MCF 10A (cell line): ENCODE results near the gene KCNMA1. TPM values are rescaled to one million over a fixed set of nuclear protein-coding genes. Genes with fewer than 3 reads are reported as not detected.
A peak's percentile ranks its signal among the peaks of the same experiment; 100 is the strongest.

Experiments used
- BruUV-seq: library from RNA; stranded (reverse); fragments of 400-500 nt; replicated peaks from 2 replicates; lab custom pipeline; 2021; lab: Mats Ljungman, UMichigan
- CTCF ChIA-PET: fragments of 300-600 bp; sonication (Branson Sonifier 250); formaldehyde crosslinking; extraction: SDS; loops from one replicate; lab custom pipeline; 2021; ENCODE audit warnings: antibody characterized with exemption, inconsistent platforms; lab: Yijun Ruan, JAX
- POLR2A ChIA-PET: fragments of 300-600, 350-650 bp; sonication (Branson Sonifier 250); formaldehyde crosslinking; extraction: SDS; loops from one replicate; lab custom pipeline; 2020; ENCODE audit warnings: antibody characterized with exemption, inconsistent platforms; lab: Yijun Ruan, JAX
- DNase-seq: peaks from one replicate; pipeline ENCODE4 v3.0.0-alpha.2; 2018; ENCODE audit not compliant: unreplicated experiment
- H3K27ac Mint-ChIP-seq: one replicate; pipeline ENCODE4 v1.8.0; 2022; ENCODE audit warnings: mild to moderate bottlenecking, low read depth, mixed read lengths; ENCODE audit not compliant: unreplicated experiment
- H3K27me3 Mint-ChIP-seq: one replicate; pipeline ENCODE4 v1.8.0; 2022; ENCODE audit warnings: mixed read lengths; ENCODE audit not compliant: insufficient read depth, unreplicated experiment
- H3K36me3 Mint-ChIP-seq: one replicate; pipeline ENCODE4 v1.8.0; 2022; ENCODE audit warnings: mild to moderate bottlenecking, moderate library complexity, mixed read lengths; ENCODE audit not compliant: insufficient read depth, unreplicated experiment
- H3K4me1 Mint-ChIP-seq: one replicate; pipeline ENCODE4 v1.8.0; 2022; ENCODE audit warnings: mixed read lengths; ENCODE audit not compliant: insufficient read depth, unreplicated experiment
- H3K4me3 Mint-ChIP-seq: one replicate; pipeline ENCODE4 v1.8.0; 2022; ENCODE audit warnings: mild to moderate bottlenecking, moderate library complexity, mixed read lengths; ENCODE audit not compliant: unreplicated experiment
- H3K9me3 Mint-ChIP-seq: one replicate; pipeline ENCODE4 v1.8.0; 2022; ENCODE audit warnings: mixed read lengths; ENCODE audit not compliant: unreplicated experiment
- intact Hi-C: fragments of 100-400 bp; cut with micrococcal nuclease; formaldehyde crosslinking; loops from 2 replicates; pipeline ENCODE4 v1.14.1; 2022
- total RNA-seq: library from RNA; stranded (reverse); gene quantifications from 2 replicates; pipeline ENCODE4 v1.2.3, GENCODE V29; 2022
- TF ChIP-seq, protein P1 (sequence below): fragments of 200-600 bp; IDR thresholded peaks from one replicate; pipeline ENCODE4 v1.8.0; 2022; ENCODE audit warnings: antibody characterized with exemption, mild to moderate bottlenecking; ENCODE audit not compliant: unreplicated experiment

Gene KCNMA1
- total RNA-seq, 1 experiment from 2014 or later = 7.5 TPM

DNA sequence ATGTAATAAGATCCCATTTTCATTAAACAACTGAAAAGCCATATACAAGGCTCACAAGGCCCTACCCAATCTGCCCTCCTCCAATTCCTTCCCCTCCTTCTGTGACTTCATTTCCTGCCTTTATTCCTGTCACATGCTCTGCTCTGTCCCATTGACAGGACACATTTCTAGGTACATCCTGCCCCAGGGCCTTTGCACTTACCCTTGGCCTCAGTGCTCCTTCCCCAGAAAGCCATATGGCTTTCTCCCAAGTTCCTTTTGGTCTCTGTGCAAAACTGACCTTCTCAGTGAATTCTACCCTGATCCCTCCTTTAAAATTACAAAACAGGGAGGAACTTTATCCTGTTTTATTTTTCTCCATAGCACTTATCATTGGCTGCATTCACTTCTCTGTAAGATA lies 40.0 kb downstream of the KCNMA1 start:
- intact Hi-C loops = no loop called here
- no TSS peak for BruUV-seq
- no peak overlapping the region for H3K4me3 Mint-ChIP-seq
- POLR2A ChIA-PET = no interaction called here
- no peak for DNase-seq
- H3K27ac Mint-ChIP-seq = no peak overlapping the region
- H3K9me3 Mint-ChIP-seq = no peaks in the 10 kb centered on the region
- TF ChIP-seq, protein P1, sequence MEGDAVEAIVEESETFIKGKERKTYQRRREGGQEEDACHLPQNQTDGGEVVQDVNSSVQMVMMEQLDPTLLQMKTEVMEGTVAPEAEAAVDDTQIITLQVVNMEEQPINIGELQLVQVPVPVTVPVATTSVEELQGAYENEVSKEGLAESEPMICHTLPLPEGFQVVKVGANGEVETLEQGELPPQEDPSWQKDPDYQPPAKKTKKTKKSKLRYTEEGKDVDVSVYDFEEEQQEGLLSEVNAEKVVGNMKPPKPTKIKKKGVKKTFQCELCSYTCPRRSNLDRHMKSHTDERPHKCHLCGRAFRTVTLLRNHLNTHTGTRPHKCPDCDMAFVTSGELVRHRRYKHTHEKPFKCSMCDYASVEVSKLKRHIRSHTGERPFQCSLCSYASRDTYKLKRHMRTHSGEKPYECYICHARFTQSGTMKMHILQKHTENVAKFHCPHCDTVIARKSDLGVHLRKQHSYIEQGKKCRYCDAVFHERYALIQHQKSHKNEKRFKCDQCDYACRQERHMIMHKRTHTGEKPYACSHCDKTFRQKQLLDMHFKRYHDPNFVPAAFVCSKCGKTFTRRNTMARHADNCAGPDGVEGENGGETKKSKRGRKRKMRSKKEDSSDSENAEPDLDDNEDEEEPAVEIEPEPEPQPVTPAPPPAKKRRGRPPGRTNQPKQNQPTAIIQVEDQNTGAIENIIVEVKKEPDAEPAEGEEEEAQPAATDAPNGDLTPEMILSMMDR = no peak
- CTCF ChIA-PET = no interaction called here
- H3K4me1 Mint-ChIP-seq = peaks cover 18% of the 10 kb centered on the region
- no peaks in the 10 kb centered on the region for H3K27me3 Mint-ChIP-seq
- no peaks in the 10 kb centered on the region for H3K36me3 Mint-ChIP-seq

DNA sequence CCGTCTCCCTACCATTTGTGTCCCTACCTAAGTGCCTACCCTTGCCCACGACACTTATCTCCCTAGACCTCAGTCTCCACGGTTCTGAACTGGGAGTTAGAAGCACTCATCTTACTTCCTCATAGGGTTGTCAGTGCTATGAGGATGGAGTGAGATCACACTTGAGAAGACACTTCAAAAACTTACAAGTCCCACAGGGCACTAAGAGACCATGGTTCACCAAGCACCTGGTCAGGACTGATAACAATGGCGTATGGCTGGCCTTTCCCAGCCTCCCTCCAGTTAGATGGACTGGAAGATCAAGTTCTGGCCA lies 43.2 kb downstream of the KCNMA1 start:
- no TSS peak for BruUV-seq
- Mint-ChIP-seq H3K36me3 (peaks cover 7% of the 10 kb centered on the region), H3K4me3 (no peak overlapping the region), H3K27me3 (no peaks in the 10 kb centered on the region), H3K4me1 (peaks cover 19% of the 10 kb centered on the region), H3K27ac (no peak overlapping the region), H3K9me3 (no peaks in the 10 kb centered on the region)
- DNase-seq = no peak
- POLR2A ChIA-PET = interaction anchor here (0.5 kb wide), 1 partner anchor 29 kb away, joined by 3 read pairs; no protein-coding TSS in a partner anchor
- intact Hi-C loops = no loop called here
- TF ChIP-seq, protein P1 = no peak
- CTCF ChIA-PET = no interaction called here

DNA sequence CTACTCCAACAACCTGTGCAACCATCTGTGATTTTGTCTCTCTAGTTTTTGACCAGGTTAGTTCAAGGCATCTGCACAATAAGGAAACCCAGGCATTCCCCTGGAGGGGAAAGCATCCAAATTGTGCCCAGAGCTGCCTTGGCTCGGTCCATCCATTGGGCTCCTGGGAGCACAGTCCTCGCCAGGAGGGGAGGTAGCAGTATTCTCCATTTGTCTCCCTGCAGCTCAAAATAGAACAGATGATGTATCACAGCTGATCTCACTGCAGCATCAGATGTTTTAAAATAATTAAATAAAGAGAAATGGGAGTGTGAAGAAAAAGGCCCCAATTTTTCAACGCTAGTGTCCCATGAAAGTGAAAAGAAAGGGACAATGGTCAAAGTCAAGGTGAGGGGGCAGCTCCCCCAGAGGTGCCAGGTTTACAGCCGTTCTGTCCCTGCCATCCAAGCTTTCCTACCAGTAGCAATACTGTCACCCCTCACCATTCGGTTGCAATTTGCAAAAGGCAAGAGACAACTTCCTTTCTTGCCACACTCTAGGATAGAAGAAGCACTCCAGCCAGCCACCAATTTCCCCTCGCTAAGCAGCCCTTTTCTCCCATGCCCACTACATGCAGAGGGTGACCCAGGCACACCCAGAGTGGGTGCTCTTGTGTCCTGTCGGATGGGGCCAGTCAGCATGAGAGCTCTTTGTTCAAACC lies 43.7 kb downstream of the KCNMA1 start:
- TF ChIP-seq, protein P1 = no peak
- intact Hi-C loops = loop anchor here (2.0 kb wide), 1 partner anchor 89 kb away; no protein-coding TSS in a partner anchor
- ChIA-PET POLR2A (interaction anchor here (1.7 kb wide), 1 partner anchor 63 kb away, joined by 4 read pairs; no protein-coding TSS in a partner anchor), CTCF (no interaction called here)
- Mint-ChIP-seq H3K27me3 (no peaks in the 10 kb centered on the region), H3K4me1 (peaks cover 19% of the 10 kb centered on the region), H3K4me3 (no peak overlapping the region), H3K27ac (no peak overlapping the region), H3K9me3 (no peaks in the 10 kb centered on the region), H3K36me3 (peaks cover 7% of the 10 kb centered on the region)
- no TSS peak for BruUV-seq
- no peak for DNase-seq

DNA sequence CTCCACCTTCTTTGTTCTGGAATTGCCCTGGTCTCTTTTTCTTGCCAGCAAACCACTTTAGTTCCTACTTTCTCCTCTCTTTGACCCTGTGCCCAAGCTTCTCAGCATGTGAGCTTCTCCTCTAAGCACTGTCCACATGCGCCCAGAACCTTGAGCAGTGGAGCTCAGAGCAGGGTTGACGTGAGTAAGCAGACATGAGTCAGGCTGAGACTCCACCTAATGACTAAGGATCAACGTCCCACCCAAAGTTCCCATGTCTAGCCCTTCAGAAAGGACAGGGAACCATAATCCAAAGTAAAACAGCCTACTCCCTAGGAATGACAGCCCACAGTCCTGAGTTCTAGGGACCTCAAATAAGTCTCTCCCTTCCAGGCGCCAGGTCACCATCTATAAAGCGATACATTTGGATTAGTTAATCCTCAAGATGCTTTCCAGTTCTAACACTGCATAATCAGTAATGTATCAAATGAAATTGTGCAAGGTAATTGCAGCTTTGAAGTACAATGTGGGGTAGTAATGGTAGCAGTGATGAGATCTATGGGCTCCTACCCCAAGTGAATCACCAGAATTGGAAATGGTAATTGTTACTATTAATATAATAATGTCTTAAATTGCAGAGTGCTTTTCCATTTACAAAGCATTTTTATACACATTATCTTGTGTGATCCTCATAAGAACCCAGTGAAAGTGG lies 44.5 kb downstream of the KCNMA1 start:
- TF ChIP-seq, protein P1 = no peak
- H3K4me3 Mint-ChIP-seq = no peak overlapping the region
- DNase-seq = peak; percentile 86
- H3K9me3 Mint-ChIP-seq = no peaks in the 10 kb centered on the region
- intact Hi-C loops = loop anchor here (2.0 kb wide), 1 partner anchor 88 kb away; no protein-coding TSS in a partner anchor
- H3K27ac Mint-ChIP-seq = peak overlapping the region; percentile 92
- peaks cover 24% of the 10 kb centered on the region for H3K4me1 Mint-ChIP-seq
- POLR2A ChIA-PET = interaction anchor here (1.7 kb wide), 1 partner anchor 62 kb away, joined by 4 read pairs; no protein-coding TSS in a partner anchor
- CTCF ChIA-PET = interaction anchor here (0.6 kb wide), 1 partner anchor 48 kb away, joined by 3 read pairs; no protein-coding TSS in a partner anchor
- no TSS peak for BruUV-seq
- H3K36me3 Mint-ChIP-seq = peaks cover 13% of the 10 kb centered on the region
- H3K27me3 Mint-ChIP-seq = no peaks in the 10 kb centered on the region
